GM21423 (cell line): ENCODE data around the gene OR11H7.
"Not testable (repeated sequence)": the region's sequence is repeated elsewhere in the genome, so short reads cannot be mapped to it uniquely, and the experiment has no call there.

Experiments
- ATAC-seq: cut with Tn5 transposase; IDR thresholded peaks from one replicate; pipeline ENCODE4 v1.9.1; 2021; ENCODE audit warnings: mild to moderate bottlenecking, moderate library complexity; ENCODE audit not compliant: unreplicated experiment

The OR11H7 gene

DNA sequence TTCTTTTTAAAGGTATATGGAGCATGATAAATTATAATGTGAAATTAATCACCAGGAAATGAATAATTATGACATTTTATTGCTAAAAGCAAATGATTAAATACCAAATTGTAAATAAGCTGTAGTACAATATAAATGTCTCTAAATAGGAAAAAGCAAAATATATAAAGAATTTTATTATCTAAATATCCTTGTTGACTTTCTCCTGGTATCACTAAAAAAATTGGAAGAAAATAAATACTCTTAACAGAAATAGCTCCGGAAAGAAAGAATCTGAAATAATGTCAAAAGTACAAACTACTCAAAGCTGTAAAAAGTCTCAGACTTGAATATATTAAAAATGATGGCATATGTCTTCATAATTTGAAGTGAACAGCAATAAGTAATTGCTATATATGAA lies at the start of gene OR11H7:
OR11H7 (plus strand) TSS at position 301 of the 400 bp plus-strand sequence.
- no peak for ATAC-seq

GRCh38 chr14:20179218-20179617 lies 49.6 kb upstream of the OR11H7 start:
- ATAC-seq: no peak

DNA sequence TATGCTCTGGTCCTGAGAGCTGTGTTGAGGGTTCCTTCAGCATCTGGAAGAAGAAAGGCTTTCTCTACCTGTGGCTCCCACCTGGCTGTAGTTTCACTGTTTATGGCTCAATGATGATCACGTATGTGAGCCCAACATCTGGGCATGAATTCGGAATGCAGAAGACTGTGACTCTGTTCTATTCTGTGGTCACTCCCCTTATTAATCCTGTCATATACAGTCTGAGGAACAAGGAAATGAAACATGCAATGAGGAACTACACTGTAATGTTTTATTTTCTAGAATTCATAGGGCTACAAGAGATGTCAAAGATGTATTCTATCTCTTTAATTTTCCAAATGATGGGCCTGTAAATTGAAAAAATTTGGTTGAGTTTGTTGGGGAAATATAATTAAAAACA lies 48.9 kb upstream of the OR11H7 start:
- no peak for ATAC-seq

- no peak for ATAC-seq
Observed at GRCh38 chr14:20180486-20180885, 48.3 kb upstream of the OR11H7 start.

GRCh38 chr14:20184181-20184580 lies 44.6 kb upstream of the OR11H7 start:
- no peak for ATAC-seq

GRCh38 chr14:20190596-20190995 lies 38.2 kb upstream of the OR11H7 start, which contains the start of gene OR11G2:
Gene OR11G2, plus strand, starts transcription at chr14:20190896. Its CDS starts 6,542 bp downstream, at chr14:20197438.
- ATAC-seq: no peak

DNA sequence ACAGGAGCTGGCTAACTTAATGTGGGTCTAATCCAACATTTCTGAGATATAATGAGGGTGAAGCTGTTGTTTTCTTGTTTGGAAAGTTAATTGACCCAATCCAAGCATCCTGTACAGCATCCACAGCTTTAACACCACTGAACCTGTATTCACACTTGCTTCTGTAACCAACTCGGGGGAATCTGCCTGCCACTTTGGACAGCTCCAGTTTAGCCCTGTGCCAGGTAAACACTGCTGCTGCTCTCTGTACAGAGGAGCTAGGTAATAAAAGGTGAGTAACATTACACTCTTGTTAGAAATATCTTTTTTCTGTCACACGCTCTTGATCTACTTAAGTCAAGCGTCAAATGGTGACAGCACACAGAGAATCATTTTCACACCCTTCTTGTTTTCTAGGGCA lies 37.4 kb upstream of the OR11H7 start:
- ATAC-seq: no peak

- no peak for ATAC-seq
Observed at GRCh38 chr14:20194101-20194500, 34.7 kb upstream of the OR11H7 start.

GRCh38 chr14:20195170-20195569 lies 33.6 kb upstream of the OR11H7 start:
- ATAC-seq: not testable (repeated sequence)

DNA sequence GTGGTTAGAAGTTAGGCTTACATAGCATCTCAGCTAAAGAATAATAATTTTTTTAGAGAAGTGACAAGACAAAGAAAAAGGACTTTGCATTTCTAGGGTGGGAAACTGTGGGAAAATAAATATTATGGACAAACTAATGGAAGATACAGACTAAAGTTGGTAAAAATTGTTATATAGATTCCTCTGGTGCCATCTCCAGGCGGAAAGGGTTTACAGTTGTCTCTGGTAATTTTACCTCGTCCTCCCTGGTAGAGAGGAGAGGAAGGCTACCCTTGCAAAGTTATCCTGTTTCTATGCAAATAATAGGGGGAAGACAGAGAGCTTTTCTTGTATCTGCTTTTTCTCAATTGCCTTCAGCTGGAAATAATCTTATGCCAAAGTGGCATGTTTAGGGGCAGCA lies 32.9 kb upstream of the OR11H7 start:
- ATAC-seq: no peak

DNA sequence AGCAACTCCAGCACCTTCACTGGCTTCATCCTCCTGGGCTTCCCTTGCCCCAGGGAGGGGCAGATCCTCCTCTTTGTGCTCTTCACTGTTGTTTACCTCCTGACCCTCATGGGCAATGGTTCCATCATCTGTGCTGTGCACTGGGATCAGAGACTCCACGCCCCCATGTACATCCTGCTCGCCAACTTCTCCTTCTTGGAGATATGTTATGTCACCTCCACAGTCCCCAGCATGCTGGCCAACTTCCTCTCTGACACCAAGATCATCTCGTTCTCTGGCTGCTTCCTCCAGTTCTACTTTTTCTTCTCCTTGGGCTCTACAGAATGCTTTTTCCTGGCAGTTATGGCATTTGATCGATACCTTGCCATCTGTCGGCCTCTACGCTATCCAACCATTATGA lies 31.3 kb upstream of the OR11H7 start:
- ATAC-seq: no peak

DNA sequence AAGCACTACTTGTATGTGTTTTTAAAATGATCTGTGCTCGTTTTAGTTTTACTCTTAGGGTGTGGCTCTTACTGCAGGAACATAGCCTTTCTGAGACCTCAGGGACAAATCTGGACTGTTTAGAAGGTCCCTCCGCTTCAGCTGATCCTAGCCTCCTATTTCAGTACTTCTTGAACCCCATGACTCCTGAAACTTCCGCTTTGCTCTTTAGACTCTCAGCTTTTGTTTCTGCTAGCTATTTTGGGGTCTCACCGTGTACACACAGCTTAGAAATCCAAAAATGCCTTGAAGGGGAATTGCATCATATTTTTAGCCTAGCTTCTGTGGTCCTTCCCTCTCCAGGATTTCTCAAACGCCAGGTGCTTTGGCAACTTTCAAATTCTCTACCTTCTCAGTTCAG lies 29.8 kb upstream of the OR11H7 start:
- ATAC-seq: no peak

GRCh38 chr14:20204721-20205120 lies 24.1 kb upstream of the OR11H7 start:
- no peak for ATAC-seq

DNA sequence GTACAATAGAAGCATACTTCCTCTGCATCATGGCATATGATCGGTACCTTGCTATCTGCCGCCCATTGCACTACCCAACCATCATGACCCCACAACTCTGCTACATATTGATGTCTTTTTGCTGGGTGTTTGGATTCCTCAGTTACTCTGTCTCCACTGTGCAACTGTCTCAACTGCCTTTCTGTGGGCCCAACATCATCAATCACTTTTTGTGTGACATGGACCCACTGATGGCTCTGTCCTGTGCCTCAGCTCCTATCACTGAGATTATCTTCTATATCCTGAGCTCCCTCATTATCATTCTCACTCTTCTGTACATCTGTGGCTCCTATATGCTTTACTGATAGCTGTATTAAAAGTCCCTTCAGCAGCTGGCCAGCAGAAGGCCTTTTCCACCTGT lies 19.2 kb upstream of the OR11H7 start:
- ATAC-seq: no peak

DNA sequence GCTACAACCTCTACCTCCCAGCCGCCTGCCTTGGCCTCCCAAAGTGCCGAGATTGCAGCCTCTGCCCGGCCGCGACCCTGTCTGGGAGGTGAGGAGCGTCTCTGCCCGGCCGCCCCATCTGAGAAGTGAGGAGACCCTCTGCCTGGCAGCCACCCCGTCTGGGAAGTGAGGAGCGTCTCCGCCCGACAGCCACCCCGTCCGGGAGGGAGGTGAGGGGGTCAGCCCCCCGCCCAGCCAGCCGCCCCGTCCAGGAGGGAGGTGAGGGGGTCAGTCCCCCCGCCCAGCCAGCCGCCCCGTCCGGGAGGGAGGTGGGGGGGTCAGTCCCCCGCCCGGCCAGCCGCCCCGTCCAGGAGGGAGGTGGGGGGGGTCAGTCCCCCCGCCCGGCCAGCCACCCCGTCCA lies 16.4 kb upstream of the OR11H7 start:
- ATAC-seq: not testable (repeated sequence)

- no peak for ATAC-seq
Observed at GRCh38 chr14:20215196-20215595, 13.6 kb upstream of the OR11H7 start.

- ATAC-seq: no peak
Observed at GRCh38 chr14:20219033-20219432, 9.7 kb upstream of the OR11H7 start.

GRCh38 chr14:20223410-20223809 lies 5.4 kb upstream of the OR11H7 start, which contains the start of gene OR11H6:
Gene OR11H6, plus strand, starts transcription at chr14:20223710. Its CDS starts 0 bp downstream, at chr14:20223710.
- no peak for ATAC-seq

GRCh38 chr14:20235415-20235814 lies 6.6 kb downstream of the OR11H7 start:
- not testable (repeated sequence) for ATAC-seq

- ATAC-seq: no peak
Observed at GRCh38 chr14:20247646-20248246, 19.0 kb downstream of the OR11H7 start.

DNA sequence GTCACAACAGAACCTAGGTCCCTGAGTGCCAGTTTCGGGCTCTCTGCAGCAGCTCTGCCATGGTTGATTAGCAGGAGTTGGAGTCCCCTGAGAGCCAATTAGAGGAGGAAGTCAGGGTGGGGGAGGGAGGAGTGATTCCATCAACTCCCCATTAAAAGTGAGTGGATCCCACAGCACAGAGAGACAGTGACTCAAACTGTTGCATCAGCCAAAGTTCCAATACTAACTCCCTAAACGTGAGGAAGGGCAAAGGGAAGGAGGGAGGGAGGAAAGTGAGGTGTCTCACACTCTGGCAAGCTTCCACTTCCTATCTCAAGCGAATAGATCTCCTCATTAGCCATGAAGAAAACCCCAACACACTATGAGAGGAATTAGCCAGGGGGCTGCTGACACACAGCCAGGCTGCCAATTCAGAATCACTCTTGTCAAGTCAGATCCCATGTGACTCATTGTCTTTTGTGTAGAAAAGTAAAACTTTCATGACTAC lies 33.9 kb downstream of the OR11H7 start:
- ATAC-seq: no peak

DNA sequence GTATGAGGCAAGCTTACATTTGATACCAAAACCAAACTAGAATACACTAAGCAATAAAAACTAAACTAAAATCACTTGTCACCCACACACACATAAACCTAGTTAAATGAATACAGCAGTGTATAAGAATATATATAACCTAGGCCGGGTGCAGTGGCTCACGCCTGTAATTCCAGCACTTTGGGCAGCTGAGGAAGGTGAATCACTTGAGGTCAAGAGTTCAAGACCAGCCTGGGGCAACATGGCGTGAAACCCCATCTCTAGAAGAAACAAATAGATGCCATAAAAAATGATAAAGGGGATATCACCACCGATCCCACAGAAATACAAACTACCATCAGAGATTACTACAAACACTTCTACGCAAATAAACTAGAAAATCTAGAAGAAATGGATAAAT lies 35.6 kb downstream of the OR11H7 start:
- not testable (repeated sequence) for ATAC-seq

DNA sequence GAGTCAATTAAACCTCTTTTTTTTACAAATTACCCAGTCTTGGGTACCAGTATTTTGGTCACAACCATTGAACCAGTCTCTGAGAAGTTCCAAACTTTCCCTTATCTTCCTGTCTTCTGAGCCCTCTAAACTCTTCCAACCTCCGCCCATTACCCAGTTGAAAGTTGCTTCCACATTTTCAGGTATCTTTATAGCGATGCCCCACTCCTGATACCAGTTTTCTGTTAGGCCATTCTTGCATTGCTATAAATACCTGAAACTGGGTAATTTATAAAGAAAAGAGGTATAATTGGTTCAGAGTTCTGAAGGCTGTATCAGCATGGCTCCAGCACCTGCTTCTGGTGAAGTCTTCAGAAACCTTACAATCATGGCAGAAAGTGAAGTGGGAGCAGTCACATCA lies 45.3 kb downstream of the OR11H7 start:
- ATAC-seq: no peak
